ENCODE measurements around the gene CYB5R3. TPM values are rescaled to one million over a fixed set of nuclear protein-coding genes. Genes with fewer than 3 reads are reported as not detected.

The CYB5R3 gene
- total RNA-seq, 6 experiments from 2014 or later, result 315 to 413 (median 347) TPM

DNA sequence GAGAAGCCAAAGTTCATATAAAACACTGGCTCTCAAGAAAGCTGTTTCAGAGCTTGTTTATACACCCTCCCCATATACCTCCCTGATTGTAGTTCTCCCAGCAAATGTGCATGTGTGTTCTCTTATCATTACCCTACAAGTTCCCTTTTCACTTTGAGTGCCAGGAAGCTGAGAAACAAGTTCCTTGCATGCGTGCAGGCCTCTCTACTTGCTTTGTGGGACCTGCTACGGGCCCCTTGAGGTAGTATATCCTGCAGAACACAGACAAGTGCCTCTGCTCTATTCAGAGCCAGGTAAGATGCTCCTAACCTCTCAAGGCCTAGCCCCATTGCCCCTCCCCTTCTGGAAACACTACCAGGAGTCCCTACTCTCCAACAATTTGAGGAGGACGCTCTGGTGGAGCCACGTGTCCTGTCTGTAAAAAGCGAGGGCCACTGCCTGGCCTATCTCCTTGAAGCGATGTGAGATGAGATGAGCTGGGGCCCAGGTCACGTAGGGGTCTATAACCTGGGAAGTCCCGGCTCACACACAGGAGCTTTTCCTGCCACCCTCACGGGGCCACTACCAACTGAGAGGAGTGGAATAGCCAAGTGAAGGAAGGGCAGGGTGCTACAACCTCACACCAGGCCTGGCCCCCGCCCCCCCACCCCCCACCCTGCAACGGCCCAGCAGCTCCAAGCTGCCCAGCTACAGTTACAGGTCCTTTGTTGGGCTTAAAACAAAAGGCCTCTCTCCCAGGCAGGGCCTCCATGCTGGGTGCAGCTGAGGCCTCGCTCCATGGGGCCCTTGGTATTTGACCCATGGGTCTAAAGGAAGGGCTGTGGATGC, 6.2 kb downstream of the CYB5R3 start:
- DNase-seq, result no peak
- Mint-ChIP-seq H3K36me3 (ENCODE audit: low read depth) (peaks cover 6% of the 10 kb centered on the region; the same call in 1 of the 2 replicates), H3K4me1 (ENCODE audit: low read depth) (peaks cover 48% of the 10 kb centered on the region), H3K4me3 (no peak overlapping the region), H3K27ac (no peak overlapping the region), H3K9me3 (no peaks in the 10 kb centered on the region), H3K27me3 (ENCODE audit: insufficient read depth) (no peaks in the 10 kb centered on the region; the same call in none of the 2 replicates)
- TF ChIP-seq, protein P1, sequence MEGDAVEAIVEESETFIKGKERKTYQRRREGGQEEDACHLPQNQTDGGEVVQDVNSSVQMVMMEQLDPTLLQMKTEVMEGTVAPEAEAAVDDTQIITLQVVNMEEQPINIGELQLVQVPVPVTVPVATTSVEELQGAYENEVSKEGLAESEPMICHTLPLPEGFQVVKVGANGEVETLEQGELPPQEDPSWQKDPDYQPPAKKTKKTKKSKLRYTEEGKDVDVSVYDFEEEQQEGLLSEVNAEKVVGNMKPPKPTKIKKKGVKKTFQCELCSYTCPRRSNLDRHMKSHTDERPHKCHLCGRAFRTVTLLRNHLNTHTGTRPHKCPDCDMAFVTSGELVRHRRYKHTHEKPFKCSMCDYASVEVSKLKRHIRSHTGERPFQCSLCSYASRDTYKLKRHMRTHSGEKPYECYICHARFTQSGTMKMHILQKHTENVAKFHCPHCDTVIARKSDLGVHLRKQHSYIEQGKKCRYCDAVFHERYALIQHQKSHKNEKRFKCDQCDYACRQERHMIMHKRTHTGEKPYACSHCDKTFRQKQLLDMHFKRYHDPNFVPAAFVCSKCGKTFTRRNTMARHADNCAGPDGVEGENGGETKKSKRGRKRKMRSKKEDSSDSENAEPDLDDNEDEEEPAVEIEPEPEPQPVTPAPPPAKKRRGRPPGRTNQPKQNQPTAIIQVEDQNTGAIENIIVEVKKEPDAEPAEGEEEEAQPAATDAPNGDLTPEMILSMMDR (IDR thresholded peaks at IDR 0.05), result no peak

DNA sequence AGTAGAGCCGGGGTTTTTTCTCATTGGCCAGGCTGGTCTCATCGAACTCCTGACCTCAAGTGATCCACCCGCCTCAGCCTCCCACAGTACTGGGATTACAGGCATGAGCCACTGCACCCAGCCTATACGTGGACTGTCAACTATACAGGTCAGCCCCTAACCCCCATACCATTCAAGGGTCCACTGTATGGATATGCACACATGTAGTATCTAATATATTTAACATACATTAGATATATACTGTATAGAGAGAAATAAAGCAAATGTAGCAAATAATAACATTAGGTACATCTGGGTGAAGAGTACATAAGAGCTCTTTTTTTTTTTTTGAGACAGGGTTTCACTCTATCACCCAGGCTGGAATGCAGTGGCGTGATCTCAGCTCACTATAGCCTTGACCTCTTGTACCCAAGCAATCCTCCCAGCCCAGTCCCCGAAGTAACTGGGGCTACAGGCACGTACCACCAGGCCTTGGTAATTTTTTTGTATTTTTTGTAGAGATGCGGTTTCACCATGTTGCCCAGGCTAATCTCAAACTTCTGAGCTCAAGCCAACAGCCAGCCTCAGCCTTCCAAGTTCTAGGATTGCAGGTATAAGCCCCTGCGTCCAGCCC, 7.3 kb downstream of the CYB5R3 start:
- DNase-seq, result no peak
- TF ChIP-seq, protein P1 (IDR thresholded peaks at IDR 0.05), result no peak
- no peak overlapping the region for H3K27ac Mint-ChIP-seq

DNA sequence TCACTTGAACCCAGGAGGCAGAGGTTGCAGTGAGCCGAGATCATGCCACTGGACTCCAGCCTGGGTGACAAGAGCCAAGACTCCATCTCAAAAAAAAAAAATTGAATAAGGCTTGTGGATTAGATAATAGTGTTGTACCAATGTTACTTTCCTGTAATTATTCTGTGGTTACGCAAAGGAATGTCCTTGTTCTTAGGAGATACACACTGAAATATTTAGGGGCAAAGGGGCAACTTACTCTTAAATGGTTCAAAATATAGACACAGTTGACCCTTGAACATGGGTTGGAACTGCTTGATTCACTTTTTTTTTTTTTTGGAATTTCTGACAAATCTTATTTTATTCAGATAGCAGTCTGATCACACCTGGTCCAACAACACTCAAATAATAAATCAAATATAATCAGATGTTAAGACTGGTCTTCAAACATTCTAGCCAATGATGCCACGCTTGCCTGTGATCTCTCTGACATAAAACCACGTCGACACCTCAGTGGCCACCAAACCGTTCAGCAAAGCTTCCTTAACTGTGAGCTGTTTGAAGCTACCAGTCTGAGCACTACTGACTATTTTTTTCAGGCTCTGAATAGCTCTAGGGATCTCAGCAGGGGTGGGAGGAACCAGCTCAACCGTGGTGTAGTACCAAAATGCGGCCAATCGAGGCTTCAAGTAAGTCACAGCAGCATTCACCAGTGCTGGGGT, 9.5 kb downstream of the CYB5R3 start:
- Mint-ChIP-seq H3K27ac (peak overlapping the region; percentile 36; the same call in 1 of the 2 replicates), H3K4me3 (no peak overlapping the region), H3K27me3 (ENCODE audit: insufficient read depth) (no peaks in the 10 kb centered on the region; the same call in none of the 2 replicates), H3K4me1 (ENCODE audit: low read depth) (peaks cover 40% of the 10 kb centered on the region), H3K36me3 (ENCODE audit: low read depth) (peaks cover 23% of the 10 kb centered on the region), H3K9me3 (no peaks in the 10 kb centered on the region)
- TF ChIP-seq, protein P1 (IDR thresholded peaks at IDR 0.05), result no peak
- DNase-seq, result peak; percentile 30

More for the DNA sequence above, 7.3 kb downstream of the CYB5R3 start:
- H3K27me3 Mint-ChIP-seq (ENCODE audit: insufficient read depth), result no peaks in the 10 kb centered on the region; the same call in none of the 2 replicates
- peaks cover 11% of the 10 kb centered on the region; the same call in 1 of the 2 replicates for H3K36me3 Mint-ChIP-seq (ENCODE audit: low read depth)
- peaks cover 42% of the 10 kb centered on the region for H3K4me1 Mint-ChIP-seq (ENCODE audit: low read depth)
- no peak overlapping the region for H3K4me3 Mint-ChIP-seq
- H3K9me3 Mint-ChIP-seq, result no peaks in the 10 kb centered on the region

DNA sequence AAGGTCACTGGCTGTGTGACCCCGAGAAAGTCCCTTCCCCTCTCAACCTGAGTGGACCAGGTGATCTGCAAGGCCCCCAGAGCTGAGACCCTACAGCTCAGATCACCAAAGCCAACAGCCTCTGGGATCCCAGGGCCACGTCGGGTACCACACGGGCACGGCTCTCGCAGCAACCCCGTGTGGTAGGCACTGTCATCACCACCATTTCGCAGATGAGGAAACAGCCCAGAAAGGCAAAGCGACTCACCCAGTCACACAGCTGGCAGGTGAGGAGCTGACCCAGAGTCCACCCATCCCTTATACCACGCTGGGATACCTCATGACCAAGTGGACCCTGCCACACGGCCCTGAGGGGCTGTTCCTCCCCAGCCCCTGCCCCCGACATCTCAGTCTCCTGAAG, 11.6 kb downstream of the CYB5R3 start:
- Mint-ChIP-seq H3K9me3 (no peaks in the 10 kb centered on the region), H3K4me1 (ENCODE audit: low read depth) (peaks cover 32% of the 10 kb centered on the region), H3K27me3 (ENCODE audit: insufficient read depth) (no peaks in the 10 kb centered on the region; the same call in none of the 2 replicates), H3K4me3 (no peak overlapping the region), H3K36me3 (ENCODE audit: low read depth) (peaks cover 17% of the 10 kb centered on the region), H3K27ac (peak overlapping the region; percentile 94)
- no peak for DNase-seq
- TF ChIP-seq, protein P1 (IDR thresholded peaks at IDR 0.05), result no peak

DNA sequence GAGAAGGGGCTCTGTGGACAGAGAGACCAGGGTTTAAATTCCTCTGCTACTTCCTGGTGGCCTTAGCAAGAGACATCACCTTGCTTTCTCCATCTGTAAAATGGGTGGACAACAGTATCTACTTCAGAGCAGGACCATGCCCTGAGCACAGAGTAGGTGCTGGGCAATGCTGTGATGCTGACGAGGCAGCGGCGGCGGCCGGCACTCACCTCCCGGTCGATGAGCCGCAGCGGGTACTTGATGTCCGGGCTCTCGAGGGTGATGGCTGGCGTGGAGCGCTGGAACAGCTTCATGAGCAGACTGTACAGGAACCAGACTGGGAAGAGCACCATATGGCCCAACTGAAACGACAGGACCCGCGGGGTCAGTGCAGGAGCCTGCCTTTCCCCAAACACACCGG, 12.7 kb downstream of the CYB5R3 start:
- no peak overlapping the region for H3K4me3 Mint-ChIP-seq
- peaks cover 38% of the 10 kb centered on the region for H3K4me1 Mint-ChIP-seq (ENCODE audit: low read depth)
- H3K27ac Mint-ChIP-seq, result peak overlapping the region; percentile 94
- TF ChIP-seq, protein P1 (IDR thresholded peaks at IDR 0.05), result no peak
- peaks cover 23% of the 10 kb centered on the region for H3K36me3 Mint-ChIP-seq (ENCODE audit: low read depth)
- H3K27me3 Mint-ChIP-seq (ENCODE audit: insufficient read depth), result peaks cover 2% of the 10 kb centered on the region
- H3K9me3 Mint-ChIP-seq, result no peaks in the 10 kb centered on the region
- no peak for DNase-seq

All from HFFc6 (cell line).